Heart left ventricle (tissue), 13 donors: ENCODE results near the gene SMO.

Source experiments
- POLR2A ChIP-seq, 2 donors: fragments of 450-650 bp; IDR thresholded peaks; one replicate each; pipeline ENCODE4 v1.6.1; 2017; ENCODE audit warnings: antibody characterized with exemption in 2 of 2, mild to moderate bottlenecking in 2 of 2, moderate library complexity in 2 of 2
- TF ChIP-seq, protein P1 (sequence below), 12 donors: fragments of 200-600 bp; sonication (generic) in 4 of 12; IDR thresholded peaks; one replicate each; pipeline versions ENCODE4 v1.5.0 to v1.8.0; 2018 to 2022; ENCODE audit warnings: antibody characterized with exemption in 12 of 12, mild to moderate bottlenecking in 5 of 12
- donor health status: ischemic (EF 13 %, LVEDD 7.1; RV severe dilation, severe dysfunction).
- donor health status: DM: no; HTN: yes; CAD: no.
- donor health status: DM: no; HTN: no; CAD: no.
- donor health status: ischemic (EF 25% LVEDD 6.9; RV normal size, moderate dysfunction).
- donor health status: ischemic (EF 25% LVEDD 5.7; RV mildly dilated, moderate dysfunction).
- donor health status: ischemic (EF 35%, LVEDD 5.7; RV mildly dilated, moderate dysfunction).
- donor health status: nonischemic (EF 11% LVEDD 7.7; RV severe dilation, severe dysfunction).
- donor health status: DM: yes; HTN: yes; CAD: no.
- donor health status: PGD.
- donor health status: ischemic (EF 29% LVEDD 5.4; RV normal size, mild dysfunction).
- donor health status: nonischemic (EF 23%, LVEDD 6.1; RV moderate dilation, normal function).

GRCh38 chr7:129203050-129203741 lies 14.8 kb downstream of the SMO start:
- TF ChIP-seq, protein P1, sequence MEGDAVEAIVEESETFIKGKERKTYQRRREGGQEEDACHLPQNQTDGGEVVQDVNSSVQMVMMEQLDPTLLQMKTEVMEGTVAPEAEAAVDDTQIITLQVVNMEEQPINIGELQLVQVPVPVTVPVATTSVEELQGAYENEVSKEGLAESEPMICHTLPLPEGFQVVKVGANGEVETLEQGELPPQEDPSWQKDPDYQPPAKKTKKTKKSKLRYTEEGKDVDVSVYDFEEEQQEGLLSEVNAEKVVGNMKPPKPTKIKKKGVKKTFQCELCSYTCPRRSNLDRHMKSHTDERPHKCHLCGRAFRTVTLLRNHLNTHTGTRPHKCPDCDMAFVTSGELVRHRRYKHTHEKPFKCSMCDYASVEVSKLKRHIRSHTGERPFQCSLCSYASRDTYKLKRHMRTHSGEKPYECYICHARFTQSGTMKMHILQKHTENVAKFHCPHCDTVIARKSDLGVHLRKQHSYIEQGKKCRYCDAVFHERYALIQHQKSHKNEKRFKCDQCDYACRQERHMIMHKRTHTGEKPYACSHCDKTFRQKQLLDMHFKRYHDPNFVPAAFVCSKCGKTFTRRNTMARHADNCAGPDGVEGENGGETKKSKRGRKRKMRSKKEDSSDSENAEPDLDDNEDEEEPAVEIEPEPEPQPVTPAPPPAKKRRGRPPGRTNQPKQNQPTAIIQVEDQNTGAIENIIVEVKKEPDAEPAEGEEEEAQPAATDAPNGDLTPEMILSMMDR (IDR thresholded peaks at IDR 0.05), result no peak
- TF ChIP-seq POLR2A (IDR thresholded peaks at IDR 0.05), result no peak
